Glutamatergic neuron (in vitro differentiated cells): ENCODE results near the gene ULK4. TPM values are rescaled to one million over a fixed set of nuclear protein-coding genes. Genes with fewer than 3 reads are reported as not detected.

ENCODE experiments used
- DNase-seq: peaks from one replicate; pipeline ENCODE4 v3.0.0; 2022
- H3K27ac Mint-ChIP-seq: one replicate; pipeline ENCODE4 v1.8.0; 2020; ENCODE audit warnings: mild to moderate bottlenecking, mixed read lengths, inconsistent platforms; ENCODE audit not compliant: unreplicated experiment
- H3K27me3 Mint-ChIP-seq: one replicate; pipeline ENCODE4 v1.8.0; 2020; ENCODE audit warnings: mild to moderate bottlenecking, moderate library complexity, mixed read lengths, inconsistent platforms; ENCODE audit not compliant: unreplicated experiment
- H3K36me3 Mint-ChIP-seq: one replicate; pipeline ENCODE4 v1.8.0; 2020; ENCODE audit warnings: mild to moderate bottlenecking, mixed read lengths, inconsistent platforms; ENCODE audit not compliant: unreplicated experiment
- H3K4me1 Mint-ChIP-seq: one replicate; pipeline ENCODE4 v1.8.0; 2020; ENCODE audit warnings: mild to moderate bottlenecking, low read depth, mixed read lengths, inconsistent platforms; ENCODE audit not compliant: unreplicated experiment
- H3K4me3 Mint-ChIP-seq: one replicate; pipeline ENCODE4 v1.8.0; 2020; ENCODE audit warnings: mild to moderate bottlenecking, mixed read lengths, inconsistent platforms; ENCODE audit not compliant: unreplicated experiment
- H3K9me3 Mint-ChIP-seq: one replicate; pipeline ENCODE4 v1.8.0; 2020; ENCODE audit warnings: mild to moderate bottlenecking, moderate library complexity, mixed read lengths, inconsistent platforms; ENCODE audit not compliant: unreplicated experiment
- CTCF ChIP-seq: fragments of 200-600 bp; sonication (generic); IDR thresholded peaks from one replicate; pipeline ENCODE4 v1.5.0; 2021; ENCODE audit not compliant: partially characterized antibody, unreplicated experiment
- total RNA-seq: library from RNA; stranded (reverse); fragmentation: NEBNext Ultra II Directional; extraction: Animal tissue kit (Norgen Biotek cat#: 25700); gene quantifications from one replicate; pipeline ENCODE4 v1.2.1, GENCODE V29; 2021; ENCODE audit not compliant: unreplicated experiment

The ULK4 gene
- total RNA-seq, 1 donor from 2014 or later = 9.7 TPM

GRCh38 chr3:41580274-41580959 is 381.5 kb downstream of the ULK4 start:
- Mint-ChIP-seq H3K9me3 (peaks cover 2% of the 10 kb centered on the region), H3K36me3 (no peaks in the 10 kb centered on the region), H3K27ac (peak overlapping the region; percentile 28), H3K4me3 (no peak overlapping the region), H3K4me1 (peaks cover 14% of the 10 kb centered on the region), H3K27me3 (no peaks in the 10 kb centered on the region)
- DNase-seq = peak; percentile 51
- TF ChIP-seq CTCF = no peak

- no peak for DNase-seq
- Mint-ChIP-seq H3K4me3 (no peak overlapping the region), H3K36me3 (no peaks in the 10 kb centered on the region), H3K27ac (no peak overlapping the region), H3K4me1 (peaks cover 14% of the 10 kb centered on the region), H3K9me3 (peaks cover 2% of the 10 kb centered on the region), H3K27me3 (no peaks in the 10 kb centered on the region)
- no peak for TF ChIP-seq CTCF
Observed at GRCh38 chr3:41579861-41580260, 382.0 kb downstream of the ULK4 start.

- Mint-ChIP-seq H3K27me3 (no peaks in the 10 kb centered on the region), H3K4me3 (no peak overlapping the region), H3K9me3 (peaks cover 3% of the 10 kb centered on the region), H3K4me1 (peaks cover 14% of the 10 kb centered on the region), H3K36me3 (no peaks in the 10 kb centered on the region), H3K27ac (no peak overlapping the region)
- DNase-seq = no peak
- no peak for TF ChIP-seq CTCF
Observed at GRCh38 chr3:41578798-41579197, 383.1 kb downstream of the ULK4 start.

- peaks cover 13% of the 10 kb centered on the region for H3K4me1 Mint-ChIP-seq
- H3K9me3 Mint-ChIP-seq = peaks cover 3% of the 10 kb centered on the region
- no peaks in the 10 kb centered on the region for H3K27me3 Mint-ChIP-seq
- H3K27ac Mint-ChIP-seq = no peak overlapping the region
- no peaks in the 10 kb centered on the region for H3K36me3 Mint-ChIP-seq
- TF ChIP-seq CTCF = no peak
- DNase-seq = no peak
- no peak overlapping the region for H3K4me3 Mint-ChIP-seq
Observed at GRCh38 chr3:41575724-41576123, 386.2 kb downstream of the ULK4 start.

GRCh38 chr3:41574900-41575299 is 387.0 kb downstream of the ULK4 start:
- no peak for TF ChIP-seq CTCF
- H3K4me1 Mint-ChIP-seq = peaks cover 6% of the 10 kb centered on the region
- no peak overlapping the region for H3K4me3 Mint-ChIP-seq
- H3K9me3 Mint-ChIP-seq = peaks cover 3% of the 10 kb centered on the region
- H3K27ac Mint-ChIP-seq = no peak overlapping the region
- DNase-seq = no peak
- no peaks in the 10 kb centered on the region for H3K36me3 Mint-ChIP-seq
- H3K27me3 Mint-ChIP-seq = no peaks in the 10 kb centered on the region
